HEK293 (cell line): ENCODE measurements around the gene DIP2A.

ENCODE experiments used
- BCL11A ChIP-seq: fragments of 450-650 bp; formaldehyde crosslinking; IDR thresholded peaks from 2 replicates; pipeline ENCODE4 v1.5.1; 2016; ENCODE audit warnings: low read depth, missing biosample characterization, missing genetic modification characterization
- CTCF ChIP-seq: fragments of 450-650 bp; formaldehyde crosslinking; IDR thresholded peaks from 2 replicates; pipeline ENCODE4 v1.5.1; 2016; ENCODE audit warnings: missing biosample characterization, missing genetic modification characterization
- ZBTB17 ChIP-seq: fragments of 450-650 bp; formaldehyde crosslinking; IDR thresholded peaks from 2 replicates; pipeline ENCODE4 v1.5.1; 2016; ENCODE audit warnings: missing biosample characterization, missing genetic modification characterization
- ZFP41 ChIP-seq: fragments of 450-650 bp; formaldehyde crosslinking; IDR thresholded peaks from 2 replicates; pipeline ENCODE4 v1.5.1; 2016; ENCODE audit warnings: missing biosample characterization, missing genetic modification characterization, borderline replicate concordance
- ZNF274 ChIP-seq, 2 experiments: fragments of 200-500 bp in 1 of 2; fragments of 450-650 bp in 1 of 2; sonication (Bioruptor generic) in 1 of 2; formaldehyde crosslinking in 1 of 2; IDR thresholded peaks; 2 replicates each; pipeline versions ENCODE4 v1.5.1 to v1.6.1; 2014 to 2016; ENCODE audit warnings: borderline replicate concordance in 1 of 2, inconsistent platforms in 1 of 2, low read length in 1 of 2, missing biosample characterization in 1 of 2, missing genetic modification characterization in 1 of 2
- ZNF423 ChIP-seq: fragments of 450-650 bp; formaldehyde crosslinking; IDR thresholded peaks from 2 replicates; pipeline ENCODE4 v1.5.1; 2016; ENCODE audit warnings: missing biosample characterization, missing genetic modification characterization

GRCh38 chr21:46441961-46442498 lies 16.7 kb upstream of the DIP2A start:
- TF ChIP-seq CTCF (tag by site-specific recombination), result no peak
- no peak for TF ChIP-seq ZFP41 (tag by site-specific recombination)
- no peak for TF ChIP-seq ZNF274 (IDR thresholded peaks at IDR 0.05; ENCODE audit: low read length)
- TF ChIP-seq ZNF274 (tag by site-specific recombination; IDR thresholded peaks at IDR 0.05; ENCODE audit: borderline replicate concordance), result no peak
- no peak for TF ChIP-seq ZBTB17
- no peak for TF ChIP-seq ZNF423 (tag by site-specific recombination)
- TF ChIP-seq BCL11A (tag by site-specific recombination), result no peak
